ENCODE results near the gene WNK4. TPM values are rescaled to one million over a fixed set of nuclear protein-coding genes. Genes with fewer than 3 reads are reported as not detected.
A peak's percentile ranks its signal among the peaks of the same experiment; 100 is the strongest.

WNK4 gene
- total and polyA plus RNA-seq, 9 of the 15 experiments (the other 6 are each of a cell fraction or from before 2014, with no cell fraction given): 0.32 to 25.8 (median 4.5) TPM

DNA sequence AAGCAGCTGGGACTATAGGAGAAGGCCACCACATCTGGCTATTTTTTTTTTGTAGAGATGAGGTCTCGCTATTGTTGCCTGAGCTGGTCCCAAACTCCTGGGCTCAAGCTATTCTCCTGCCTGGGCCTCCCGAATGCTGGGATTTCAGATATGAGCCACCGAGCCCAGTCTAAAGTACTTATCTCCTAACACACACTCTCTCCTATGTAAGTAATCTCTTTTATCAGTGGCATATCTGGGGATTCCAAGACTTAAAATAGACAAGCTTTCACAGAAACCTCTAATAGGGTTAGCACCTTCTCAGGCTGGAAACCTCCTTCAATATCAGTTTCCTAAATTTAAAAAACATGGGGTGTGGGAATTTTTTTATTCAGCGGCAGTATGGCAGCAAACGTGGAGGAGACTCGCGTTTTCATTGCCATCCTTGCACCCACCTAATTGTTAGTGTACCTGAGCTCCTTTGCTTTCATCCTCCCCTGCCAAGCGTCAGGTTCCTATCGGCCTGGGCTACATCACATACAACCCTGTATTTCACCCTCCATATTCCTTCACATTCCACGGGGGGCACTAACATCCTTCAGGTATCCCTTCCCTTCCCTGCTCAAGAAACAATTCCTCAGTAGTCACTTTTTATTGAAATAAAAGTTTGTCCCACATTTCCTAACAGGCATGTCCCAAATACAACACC, 36.7 kb upstream of the WNK4 start (continued):
- TF ChIP-seq, protein P1, sequence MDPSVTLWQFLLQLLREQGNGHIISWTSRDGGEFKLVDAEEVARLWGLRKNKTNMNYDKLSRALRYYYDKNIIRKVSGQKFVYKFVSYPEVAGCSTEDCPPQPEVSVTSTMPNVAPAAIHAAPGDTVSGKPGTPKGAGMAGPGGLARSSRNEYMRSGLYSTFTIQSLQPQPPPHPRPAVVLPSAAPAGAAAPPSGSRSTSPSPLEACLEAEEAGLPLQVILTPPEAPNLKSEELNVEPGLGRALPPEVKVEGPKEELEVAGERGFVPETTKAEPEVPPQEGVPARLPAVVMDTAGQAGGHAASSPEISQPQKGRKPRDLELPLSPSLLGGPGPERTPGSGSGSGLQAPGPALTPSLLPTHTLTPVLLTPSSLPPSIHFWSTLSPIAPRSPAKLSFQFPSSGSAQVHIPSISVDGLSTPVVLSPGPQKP (CRISPR knock-in tag; IDR thresholded peaks at IDR 0.05): no peak
- TF ChIP-seq MED1 (CRISPR knock-in tag; IDR thresholded peaks at IDR 0.05; ENCODE audit: borderline replicate concordance) (no peak), SMC3 (conservative IDR thresholded peaks at IDR 0.05; ENCODE audit: insufficient read depth, low read depth, low read length) (no peak), POLR2AphosphoS5 (IDR thresholded peaks at IDR 0.05; ENCODE audit: control insufficient read depth, insufficient read depth, low read depth, low read length) (peak; percentile 56; the same call in 1 of the 2 replicates), NCOA6 (IDR thresholded peaks at IDR 0.05) (0 out of 2 replicates have a peak, but pooled peaks have one; percentile 22), HDAC8 (tag; IDR thresholded peaks at IDR 0.05) (no peak), SREBF2 (CRISPR knock-in tag; IDR thresholded peaks at IDR 0.05) (no peak), ARHGAP35 (IDR thresholded peaks at IDR 0.05; ENCODE audit: partially characterized antibody) (no peak), TGIF2 (CRISPR knock-in tag; IDR thresholded peaks at IDR 0.05) (no peak), SLC30A9 (CRISPR knock-in tag; IDR thresholded peaks at IDR 0.05) (no peak), MTF1 (CRISPR knock-in tag; IDR thresholded peaks at IDR 0.05; ENCODE audit: borderline replicate concordance) (no peak), EHMT2 (IDR thresholded peaks at IDR 0.05) (no peak), HNRNPK (IDR thresholded peaks at IDR 0.05; ENCODE audit: low read depth, low read length, poor library complexity, severe bottlenecking) (no peak), FIP1L1 (IDR thresholded peaks at IDR 0.05; ENCODE audit: low read depth, low read length, poor library complexity, severe bottlenecking) (no peak), SMARCA4 (IDR thresholded peaks at IDR 0.05) (peak; percentile 95), KAT8 (IDR thresholded peaks at IDR 0.05; ENCODE audit: low read depth) (no peak), STAG1 (CRISPR knock-in tag; IDR thresholded peaks at IDR 0.05; ENCODE audit: borderline replicate concordance) (no peak), MEF2D (tag; conservative IDR thresholded peaks at IDR 0.05; ENCODE audit: low read depth) (peak; percentile 94)
- TF ChIP-seq, protein P2, sequence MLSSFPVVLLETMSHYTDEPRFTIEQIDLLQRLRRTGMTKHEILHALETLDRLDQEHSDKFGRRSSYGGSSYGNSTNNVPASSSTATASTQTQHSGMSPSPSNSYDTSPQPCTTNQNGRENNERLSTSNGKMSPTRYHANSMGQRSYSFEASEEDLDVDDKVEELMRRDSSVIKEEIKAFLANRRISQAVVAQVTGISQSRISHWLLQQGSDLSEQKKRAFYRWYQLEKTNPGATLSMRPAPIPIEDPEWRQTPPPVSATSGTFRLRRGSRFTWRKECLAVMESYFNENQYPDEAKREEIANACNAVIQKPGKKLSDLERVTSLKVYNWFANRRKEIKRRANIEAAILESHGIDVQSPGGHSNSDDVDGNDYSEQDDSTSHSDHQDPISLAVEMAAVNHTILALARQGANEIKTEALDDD (IDR thresholded peaks at IDR 0.05): no peak
- TF ChIP-seq, protein P3, sequence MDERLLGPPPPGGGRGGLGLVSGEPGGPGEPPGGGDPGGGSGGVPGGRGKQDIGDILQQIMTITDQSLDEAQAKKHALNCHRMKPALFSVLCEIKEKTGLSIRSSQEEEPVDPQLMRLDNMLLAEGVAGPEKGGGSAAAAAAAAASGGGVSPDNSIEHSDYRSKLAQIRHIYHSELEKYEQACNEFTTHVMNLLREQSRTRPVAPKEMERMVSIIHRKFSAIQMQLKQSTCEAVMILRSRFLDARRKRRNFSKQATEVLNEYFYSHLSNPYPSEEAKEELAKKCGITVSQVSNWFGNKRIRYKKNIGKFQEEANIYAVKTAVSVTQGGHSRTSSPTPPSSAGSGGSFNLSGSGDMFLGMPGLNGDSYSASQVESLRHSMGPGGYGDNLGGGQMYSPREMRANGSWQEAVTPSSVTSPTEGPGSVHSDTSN (CRISPR knock-in tag; IDR thresholded peaks at IDR 0.05; ENCODE audit: low read depth): no peak
- TF ChIP-seq, protein P3 (tag; conservative IDR thresholded peaks at IDR 0.05; ENCODE audit: low read depth): no peak
- TF ChIP-seq, protein P4, sequence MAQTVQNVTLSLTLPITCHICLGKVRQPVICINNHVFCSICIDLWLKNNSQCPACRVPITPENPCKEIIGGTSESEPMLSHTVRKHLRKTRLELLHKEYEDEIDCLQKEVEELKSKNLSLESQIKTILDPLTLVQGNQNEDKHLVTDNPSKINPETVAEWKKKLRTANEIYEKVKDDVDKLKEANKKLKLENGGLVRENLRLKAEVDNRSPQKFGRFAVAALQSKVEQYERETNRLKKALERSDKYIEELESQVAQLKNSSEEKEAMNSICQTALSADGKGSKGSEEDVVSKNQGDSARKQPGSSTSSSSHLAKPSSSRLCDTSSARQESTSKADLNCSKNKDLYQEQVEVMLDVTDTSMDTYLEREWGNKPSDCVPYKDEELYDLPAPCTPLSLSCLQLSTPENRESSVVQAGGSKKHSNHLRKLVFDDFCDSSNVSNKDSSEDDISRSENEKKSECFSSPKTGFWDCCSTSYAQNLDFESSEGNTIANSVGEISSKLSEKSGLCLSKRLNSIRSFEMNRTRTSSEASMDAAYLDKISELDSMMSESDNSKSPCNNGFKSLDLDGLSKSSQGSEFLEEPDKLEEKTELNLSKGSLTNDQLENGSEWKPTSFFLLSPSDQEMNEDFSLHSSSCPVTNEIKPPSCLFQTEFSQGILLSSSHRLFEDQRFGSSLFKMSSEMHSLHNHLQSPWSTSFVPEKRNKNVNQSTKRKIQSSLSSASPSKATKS (CRISPR knock-in tag; IDR thresholded peaks at IDR 0.05): no peak

All from K562 (cell line).